Astrocyte (in vitro differentiated cells and primary cell): ENCODE data around the gene SH2B3.
"Not testable (repeated sequence)": the region's sequence is repeated elsewhere in the genome, so short reads cannot be mapped to it uniquely, and the experiment has no call there.

Experiments
- EZH2 ChIP-seq: IDR thresholded peaks from 2 replicates; pipeline ENCODE4 v1.6.1; 2012; ENCODE audit warnings: mild to moderate bottlenecking, low read length, inconsistent platforms; ENCODE audit not compliant: insufficient read depth
- TF ChIP-seq, protein P1 (sequence below): IDR thresholded peaks from 2 replicates; pipeline ENCODE4 v1.5.1; 2011; ENCODE audit warnings: low read depth, mild to moderate bottlenecking, inconsistent platforms, low read length, moderate library complexity; ENCODE audit not compliant: insufficient read depth

GRCh38 chr12:111373231-111373630 lies 32.5 kb upstream of the SH2B3 start:
- TF ChIP-seq, protein P1, sequence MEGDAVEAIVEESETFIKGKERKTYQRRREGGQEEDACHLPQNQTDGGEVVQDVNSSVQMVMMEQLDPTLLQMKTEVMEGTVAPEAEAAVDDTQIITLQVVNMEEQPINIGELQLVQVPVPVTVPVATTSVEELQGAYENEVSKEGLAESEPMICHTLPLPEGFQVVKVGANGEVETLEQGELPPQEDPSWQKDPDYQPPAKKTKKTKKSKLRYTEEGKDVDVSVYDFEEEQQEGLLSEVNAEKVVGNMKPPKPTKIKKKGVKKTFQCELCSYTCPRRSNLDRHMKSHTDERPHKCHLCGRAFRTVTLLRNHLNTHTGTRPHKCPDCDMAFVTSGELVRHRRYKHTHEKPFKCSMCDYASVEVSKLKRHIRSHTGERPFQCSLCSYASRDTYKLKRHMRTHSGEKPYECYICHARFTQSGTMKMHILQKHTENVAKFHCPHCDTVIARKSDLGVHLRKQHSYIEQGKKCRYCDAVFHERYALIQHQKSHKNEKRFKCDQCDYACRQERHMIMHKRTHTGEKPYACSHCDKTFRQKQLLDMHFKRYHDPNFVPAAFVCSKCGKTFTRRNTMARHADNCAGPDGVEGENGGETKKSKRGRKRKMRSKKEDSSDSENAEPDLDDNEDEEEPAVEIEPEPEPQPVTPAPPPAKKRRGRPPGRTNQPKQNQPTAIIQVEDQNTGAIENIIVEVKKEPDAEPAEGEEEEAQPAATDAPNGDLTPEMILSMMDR = not testable (repeated sequence)
- not testable (repeated sequence) for TF ChIP-seq EZH2
